ENCODE results near the gene GCDH. TPM values are rescaled to one million over a fixed set of nuclear protein-coding genes. Genes with fewer than 3 reads are reported as not detected.

Gene GCDH
- total and polyA plus RNA-seq, 2 of the 8 experiments (the other 6 are each of a cell fraction or from before 2014, with no cell fraction given), result 67.3 to 89.4 TPM

GRCh38 chr19:12864721-12865715, 25.9 kb upstream of the GCDH start (continued):
- TF ChIP-seq SIN3A (conservative IDR thresholded peaks at IDR 0.05 in 1 of 2, IDR thresholded peaks at IDR 0.05 in 1 of 2; ENCODE audit: low read depth in 1 of 2, low read length in 2 of 2) (no peak), ATF2 (IDR thresholded peaks at IDR 0.05; ENCODE audit: low read length) (no peak), TBP (IDR thresholded peaks at IDR 0.05; ENCODE audit: low read depth, low read length) (no peak), USF2 (IDR thresholded peaks at IDR 0.05; ENCODE audit: low read length) (no peak), JUND (IDR thresholded peaks at IDR 0.05; ENCODE audit: low read length) (no peak)
